Kidney capillary endothelial cell (primary cell): ENCODE data around the gene GARS1.

ENCODE experiments used
- DNase-seq: peaks from one replicate; pipeline ENCODE4 v3.0.0-alpha.2; 2018; ENCODE audit warnings: low spot score

GARS1 gene

GRCh38 chr7:30656006-30656957 lies 61.6 kb downstream of the GARS1 start:
- no peak for DNase-seq

- no peak for DNase-seq
Observed at GRCh38 chr7:30657131-30657530, 62.5 kb downstream of the GARS1 start.

GRCh38 chr7:30658479-30659074 lies 63.9 kb downstream of the GARS1 start:
- DNase-seq, result no peak

- no peak for DNase-seq
Observed at GRCh38 chr7:30659312-30659711, 64.6 kb downstream of the GARS1 start.

GRCh38 chr7:30660331-30661255 lies 65.9 kb downstream of the GARS1 start:
- no peak for DNase-seq

GRCh38 chr7:30661926-30662325 lies 67.2 kb downstream of the GARS1 start:
- DNase-seq, result no peak

GRCh38 chr7:30662431-30662939 lies 67.8 kb downstream of the GARS1 start:
- no peak for DNase-seq

GRCh38 chr7:30663414-30663813 lies 68.7 kb downstream of the GARS1 start:
- no peak for DNase-seq

- DNase-seq, result no peak
Observed at GRCh38 chr7:30664184-30664885, 69.7 kb downstream of the GARS1 start.

GRCh38 chr7:30665043-30665442 lies 70.4 kb downstream of the GARS1 start:
- no peak for DNase-seq

- no peak for DNase-seq
Observed at GRCh38 chr7:30665449-30665848, 70.8 kb downstream of the GARS1 start.

GRCh38 chr7:30667172-30667571 lies 72.5 kb downstream of the GARS1 start:
- no peak for DNase-seq

GRCh38 chr7:30668102-30668501 lies 73.4 kb downstream of the GARS1 start:
- no peak for DNase-seq

- DNase-seq, result peak; percentile 36
Observed at GRCh38 chr7:30671793-30672465, 77.3 kb downstream of the GARS1 start.

GRCh38 chr7:30674420-30674819 lies 79.7 kb downstream of the GARS1 start:
- no peak for DNase-seq

GRCh38 chr7:30674876-30675275 lies 80.2 kb downstream of the GARS1 start:
- no peak for DNase-seq

- DNase-seq, result no peak
Observed at GRCh38 chr7:30678805-30679204, 84.1 kb downstream of the GARS1 start.

- DNase-seq, result no peak
Observed at GRCh38 chr7:30679664-30680063, 85.0 kb downstream of the GARS1 start.

- DNase-seq, result no peak
Observed at GRCh38 chr7:30681331-30681797, 86.7 kb downstream of the GARS1 start.

GRCh38 chr7:30681815-30682211 lies 87.1 kb downstream of the GARS1 start:
- DNase-seq, result no peak
